ENCODE data around the gene ERI2.
"Not testable (repeated sequence)": the region's sequence is repeated elsewhere in the genome, so short reads cannot be mapped to it uniquely, and the experiment has no call there.

ERI2 gene

GRCh38 chr16:20763461-20764232 is 42.6 kb downstream of the ERI2 start, which contains the start of gene ACSM3:
Gene ACSM3 (plus strand): TSS chr16:20764014. CDS start chr16:20770035, 6,021 bp downstream.
- DNase-seq, result no peak

- DNase-seq, result no peak
Observed at GRCh38 chr16:20762404-20763123, 43.7 kb downstream of the ERI2 start.

- no peak for DNase-seq
Observed at GRCh38 chr16:20761175-20761574, 45.1 kb downstream of the ERI2 start.

GRCh38 chr16:20760346-20760745 is 45.9 kb downstream of the ERI2 start:
- DNase-seq, result no peak

GRCh38 chr16:20755799-20756198 is 50.5 kb downstream of the ERI2 start:
- DNase-seq, result not testable (repeated sequence)

GRCh38 chr16:20755238-20755637 is 51.0 kb downstream of the ERI2 start:
- DNase-seq, result no peak

GRCh38 chr16:20753727-20754126 is 52.5 kb downstream of the ERI2 start:
- DNase-seq, result no peak

GRCh38 chr16:20750558-20750957 is 55.7 kb downstream of the ERI2 start:
- DNase-seq, result no peak

GRCh38 chr16:20749474-20749873 is 56.8 kb downstream of the ERI2 start:
- DNase-seq, result no peak

GRCh38 chr16:20747030-20747816 is 59.0 kb downstream of the ERI2 start:
- no peak for DNase-seq

GRCh38 chr16:20746461-20746860 is 59.8 kb downstream of the ERI2 start:
- no peak for DNase-seq
